C4-2B (cell line): ENCODE data around the gene PAGE4.

Source experiments
- H3K27ac ChIP-seq: fragments of 450-650 bp; 2 replicates; pipeline ENCODE4 v1.5.1; 2017
- CTCF ChIP-seq: fragments of 450-650 bp; conservative IDR thresholded peaks from 2 replicates; pipeline ENCODE4 v1.5.1; 2017; ENCODE audit warnings: mild to moderate bottlenecking
- ZFX ChIP-seq: fragments of 450-650 bp; IDR thresholded peaks from 2 replicates; pipeline ENCODE4 v1.6.1; 2017

The PAGE4 gene

GRCh38 chrX:49880668-49881067, 51.6 kb downstream of the PAGE4 start:
- H3K27ac ChIP-seq: no peak overlapping the region; the same call in 1 of the 2 replicates
- TF ChIP-seq ZFX (no peak), CTCF (no peak)
